GM12878 (cell line): Measurements from ENCODE around the gene MPRIP. TPM values are rescaled to one million over a fixed set of nuclear protein-coding genes. Genes with fewer than 3 reads are reported as not detected.
A peak's percentile ranks its signal among the peaks of the same experiment; 100 is the strongest.

Experiments used
- ATAC-seq: fragments of 200-7000 bp; cut with Tn5 transposase; 3 replicates; pipeline ENCODE4 v1.9.1; 2020; ENCODE audit warnings: mild to moderate bottlenecking, moderate library complexity
- BruUV-seq: library from RNA; stranded (reverse); fragments of 400-500 nt; replicated peaks from 2 replicates; lab custom pipeline; 2021; lab: Mats Ljungman, UMichigan
- CTCF ChIA-PET: fragments of 300-600 bp; sonication (Branson Sonifier 250); formaldehyde crosslinking; extraction: SDS; loops from one replicate; lab custom pipeline; 2021; ENCODE audit warnings: inconsistent platforms; lab: Yijun Ruan, JAX
- POLR2A ChIA-PET: fragments of 350-600 bp; formaldehyde crosslinking; extraction: SDS; loops from one replicate; lab custom pipeline; 2021; ENCODE audit warnings: inconsistent platforms; lab: Charles Lee
- RAD21 ChIA-PET: fragments of 300-600 bp; sonication (Branson Sonifier 250); formaldehyde crosslinking; loops from one replicate; lab custom pipeline; 2023; ENCODE audit warnings: antibody characterized with exemption; ENCODE audit not compliant: unreplicated experiment; lab: Charles Lee
- SMC1A ChIA-PET: fragments of 300-600 bp; sonication (Branson Sonifier 250); formaldehyde crosslinking; loops from one replicate; lab custom pipeline; 2023; ENCODE audit not compliant: unreplicated experiment, uncharacterized antibody; lab: Charles Lee
- DNase-seq: peaks from one replicate; pipeline ENCODE4 v3.0.0-alpha.2; 2011; ENCODE audit warnings: low read depth, low spot score
- FAIRE-seq: peaks from 3 replicates; lab custom pipeline; 2011; peaks lifted over from hg19 to GRCh38; lab: Jason Lieb, UNC
- H2AFZ ChIP-seq: 2 replicates; pipeline ENCODE4 v1.6.0; 2011; ENCODE audit warnings: low read depth, low read length, control low read depth; ENCODE audit not compliant: control insufficient read depth
- H3K27ac ChIP-seq: 2 replicates; pipeline ENCODE4 v1.5.1; 2011; ENCODE audit warnings: control low read depth; ENCODE audit not compliant: control insufficient read depth, insufficient read depth
- H3K27me3 ChIP-seq, 2 experiments: replicated peaks in 1 of 2; 2 replicates each; pipeline versions ENCODE4 v1.6.0 to v1.6.1; 2011; ENCODE audit warnings: low read length in 1 of 2; ENCODE audit not compliant: control insufficient read depth in 2 of 2, insufficient read depth in 2 of 2
- H3K36me3 ChIP-seq, 2 experiments: 2 replicates each; pipeline ENCODE4 v1.5.1; 2011; ENCODE audit warnings: low read length in 1 of 2; ENCODE audit not compliant: control insufficient read depth in 2 of 2, insufficient read depth in 2 of 2
- H3K4me1 ChIP-seq: 2 replicates; pipeline ENCODE4 v1.6.1; 2011; ENCODE audit warnings: mild to moderate bottlenecking, low read length, moderate library complexity, mixed read lengths; ENCODE audit not compliant: control insufficient read depth, insufficient read depth
- H3K4me2 ChIP-seq: 2 replicates; pipeline ENCODE4 v1.6.0; 2011; ENCODE audit warnings: control low read depth; ENCODE audit not compliant: control insufficient read depth, insufficient read depth
- H3K4me3 ChIP-seq: fragments of 200-600 bp; sonication (generic); 2 replicates; pipeline ENCODE4 v1.5.1; 2016
- H3K79me2 ChIP-seq: 2 replicates; pipeline ENCODE4 v1.6.0; 2011; ENCODE audit warnings: low read length; ENCODE audit not compliant: control insufficient read depth, insufficient read depth
- H3K9ac ChIP-seq: 2 replicates; pipeline ENCODE4 v1.8.0; 2011; ENCODE audit warnings: low read length, control low read depth, mixed read lengths; ENCODE audit not compliant: control insufficient read depth, insufficient read depth
- H3K9me3 ChIP-seq: replicated peaks from 3 replicates; pipeline ENCODE4 v1.5.1; 2011; ENCODE audit warnings: mild to moderate bottlenecking, low read length; ENCODE audit not compliant: control insufficient read depth, insufficient read depth
- H4K20me1 ChIP-seq: 2 replicates; pipeline ENCODE4 v1.6.0; 2011; ENCODE audit not compliant: control insufficient read depth, insufficient read depth
- BCL3 ChIP-seq: IDR thresholded peaks from 2 replicates; pipeline ENCODE4 v1.6.1; 2011; ENCODE audit warnings: borderline replicate concordance, low read depth, mild to moderate bottlenecking, moderate library complexity, low read length; ENCODE audit not compliant: insufficient read depth, poor library complexity, severe bottlenecking
- BRCA1 ChIP-seq: IDR thresholded peaks from 2 replicates; pipeline ENCODE4 v1.6.1; 2011; ENCODE audit warnings: low read depth, low read length, improper control_type of control experiment
- CBX3 ChIP-seq: fragments of 200-600 bp; sonication (generic); IDR thresholded peaks from 2 replicates; pipeline ENCODE4 v1.6.1; 2016; ENCODE audit warnings: low read depth, borderline replicate concordance
- CEBPB ChIP-seq, 2 experiments: fragments of 150-350 bp in 1 of 2; IDR thresholded peaks; 2 replicates each; pipeline ENCODE4 v1.6.1; 2012 to 2014; ENCODE audit warnings: low read depth in 2 of 2, low read length in 2 of 2, borderline replicate concordance in 1 of 2, inconsistent platforms in 1 of 2
- EGR1 ChIP-seq, 2 experiments: IDR thresholded peaks; 1 replicate in 1 of 2; 2 replicates in 1 of 2; pipeline ENCODE4 v1.6.1; 2011 to 2012; ENCODE audit warnings: low read depth in 2 of 2, low read length in 2 of 2, borderline replicate concordance in 1 of 2, mild to moderate bottlenecking in 1 of 2, moderate library complexity in 1 of 2
- FOXK2 ChIP-seq: fragments of 450-650 bp; IDR thresholded peaks from 2 replicates; pipeline ENCODE4 v1.6.1; 2017; ENCODE audit warnings: mild to moderate bottlenecking, moderate library complexity
- MYB ChIP-seq: fragments of 150-350 bp; IDR thresholded peaks from 2 replicates; pipeline ENCODE4 v1.6.1; 2014; ENCODE audit warnings: mild to moderate bottlenecking, low read depth, low read length, borderline replicate concordance
- POU2F2 ChIP-seq: IDR thresholded peaks from 3 replicates; pipeline ENCODE4 v1.6.1; 2011; ENCODE audit warnings: low read depth, mild to moderate bottlenecking, low read length, borderline replicate concordance
- RAD21 ChIP-seq: IDR thresholded peaks from 2 replicates; pipeline ENCODE4 v1.6.1; 2011; ENCODE audit warnings: mild to moderate bottlenecking, low read depth, low read length, moderate library complexity; ENCODE audit not compliant: insufficient read depth
- RB1 ChIP-seq: fragments of 450-650 bp; formaldehyde crosslinking; IDR thresholded peaks from 2 replicates; pipeline ENCODE4 v1.6.1; 2017; ENCODE audit warnings: mild to moderate bottlenecking, borderline replicate concordance
- RCOR1 ChIP-seq: conservative IDR thresholded peaks from 2 replicates; pipeline ENCODE4 v1.6.1; 2012; ENCODE audit warnings: low read depth, low read length, improper control_type of control experiment
- SREBF1 ChIP-seq: IDR thresholded peaks from 2 replicates; pipeline ENCODE4 v1.6.1; 2012; ENCODE audit warnings: mild to moderate bottlenecking, low read length
- SUZ12 ChIP-seq: fragments of 200-600 bp; sonication (generic); IDR thresholded peaks from one replicate; pipeline ENCODE4 v1.6.1; 2018; ENCODE audit warnings: antibody characterized with exemption, mild to moderate bottlenecking; ENCODE audit not compliant: unreplicated experiment
- WRNIP1 ChIP-seq: IDR thresholded peaks from 2 replicates; pipeline ENCODE4 v1.6.1; 2011; ENCODE audit warnings: low read depth, low read length, improper control_type of control experiment, borderline replicate concordance
- WGBS: methylation state at CpG from one replicate; pipeline ENCODE4 v1.1.6; 2016; ENCODE audit warnings: low lambda C conversion rate; ENCODE audit not compliant: insufficient replicate concordance, insufficient coverage; ENCODE audit errors: missing lambda C conversion rate; 5-methylcytosine and 5-hydroxymethylcytosine counted together
- in situ Hi-C: fragments of 300-500 bp; cut with MboI; formaldehyde crosslinking; loops from 9 replicates; pipeline ENCODE4 v1.14.3; 2018; ENCODE audit warnings: mixed read lengths
- intact Hi-C: fragments of 100-400 bp; cut with micrococcal nuclease; formaldehyde crosslinking; loops from one replicate; pipeline ENCODE4 v1.14.2; 2022; ENCODE audit not compliant: unreplicated experiment
- polyA plus RNA-seq, 11 experiments: library from polyadenylated mRNA; depleted of rRNA in 4 of 11; unstranded in 6 of 11; stranded (reverse) in 5 of 11; fragments of >200 nt; fragmentation: Nextera tagmentation in 4 of 11; fragmentation: Illumina TruSeq in 1 of 11; extraction: Ambion mirVana in 4 of 11; extraction: Trizol in 1 of 11; gene quantifications; 1 replicate in 1 of 11; 2 replicates in 10 of 11; pipeline versions ENCODE4 v1.2.1 to v1.2.3, GENCODE V29; 2011 to 2016; ENCODE audit warnings: inconsistent platforms in 2 of 11, missing spikeins in 2 of 11, low read depth in 1 of 11
- total RNA-seq, 4 experiments: library from RNA; depleted of rRNA in 3 of 4; stranded (reverse); fragments of >200 nt in 3 of 4; fragmentation: Illumina TruSeq in 1 of 4; extraction: Trizol in 1 of 4; gene quantifications; 2 replicates each; pipeline versions ENCODE4 v1.2.1 to v1.2.3, GENCODE V29; 2013 to 2021

The MPRIP gene
- total and polyA plus RNA-seq, 10 of the 15 experiments (the other 5 are each of a cell fraction or from before 2014, with no cell fraction given) = 16.5 to 168 (median 71.7) TPM

- ATAC-seq = no peak
- Histone ChIP-seq H3K79me2 (peaks cover 2% of the 10 kb centered on the region), H3K27ac (no peak overlapping the region), H3K4me2 (no peak overlapping the region), H4K20me1 (no peaks in the 10 kb centered on the region), H3K9me3 (no peaks in the 10 kb centered on the region), H3K9ac (no peak overlapping the region), H3K36me3 (peaks cover 13 to 23% of the 10 kb centered on the region in 2 experiments; a peak in 3 of 4 replicates), H2AFZ (no peak overlapping the region), H3K4me1 (no peaks in the 10 kb centered on the region), H3K27me3 (no peaks in the 10 kb centered on the region), H3K4me3 (no peak overlapping the region)
- ChIA-PET RAD21 (no interaction called here), CTCF (interaction anchor here (0.6 kb wide), 1 partner anchor 358 kb away, joined by 3 read pairs; no protein-coding TSS in a partner anchor), POLR2A (no interaction called here), SMC1A (no interaction called here)
- BruUV-seq = TSS peak; percentile 29
- no peak for TF ChIP-seq EGR1 (IDR thresholded peaks at IDR 0.05; ENCODE audit: borderline replicate concordance in 1 of 2, low read depth in 2 of 2, low read length in 2 of 2)
- TF ChIP-seq RB1 = no peak
- no peak for TF ChIP-seq WRNIP1
- no peak for TF ChIP-seq BCL3
- TF ChIP-seq MYB = no peak
- no peak for TF ChIP-seq RAD21
- no peak for TF ChIP-seq CBX3
- no peak for TF ChIP-seq SREBF1
- no peak for TF ChIP-seq BRCA1
- TF ChIP-seq POU2F2 = no peak
- no peak for TF ChIP-seq CEBPB (IDR thresholded peaks at IDR 0.05; ENCODE audit: borderline replicate concordance in 1 of 2, low read depth in 2 of 2, low read length in 2 of 2)
- TF ChIP-seq SUZ12 = no peak
- no peak for TF ChIP-seq FOXK2
- TF ChIP-seq RCOR1 = no peak
- in situ Hi-C loops (no loop called here), intact Hi-C loops (no loop called here)
- DNase-seq = no peak
- WGBS = 85% methylated on average over 4 of the region's 4 CpGs
- FAIRE-seq = no peak
Measured at GRCh38 chr17:17079336-17079735, 37.1 kb downstream of the MPRIP start.
